DND-41 (cell line): ENCODE results near the gene EMSY.

Source experiments
- ATAC-seq: fragments of 200-7000 bp; cut with Tn5 transposase; 3 replicates; pipeline ENCODE4 v1.9.1; 2021; ENCODE audit warnings: low read depth; ENCODE audit not compliant: insufficient read depth
- DNase-seq: peaks from one replicate; pipeline ENCODE4 v3.0.0-alpha.2; 2020
- H2AFZ ChIP-seq: 2 replicates; pipeline ENCODE4 v1.6.0; 2012; ENCODE audit warnings: low read depth, low read length
- H3K27ac ChIP-seq: 2 replicates; pipeline ENCODE4 v1.5.1; 2012; ENCODE audit warnings: low read length, inconsistent platforms
- H3K27me3 ChIP-seq: fragments of 200-600 bp; sonication (generic); 2 replicates; pipeline ENCODE4 v1.6.0; 2012; ENCODE audit warnings: low read length, mild to moderate bottlenecking, inconsistent platforms; ENCODE audit not compliant: insufficient read depth, poor library complexity
- H3K36me3 ChIP-seq: 2 replicates; pipeline ENCODE4 v1.5.1; 2012; ENCODE audit warnings: low read length, inconsistent platforms; ENCODE audit not compliant: insufficient read depth
- H3K4me1 ChIP-seq: 2 replicates; pipeline ENCODE4 v1.5.1; 2012; ENCODE audit warnings: mild to moderate bottlenecking, low read length; ENCODE audit not compliant: insufficient read depth
- H3K4me2 ChIP-seq: 2 replicates; pipeline ENCODE4 v1.6.0; 2012; ENCODE audit warnings: mild to moderate bottlenecking, moderate library complexity, low read length, inconsistent platforms; ENCODE audit not compliant: insufficient read depth
- H3K4me3 ChIP-seq, 2 experiments: fragments of 200-600 bp in 1 of 2; shearing (Covaris generic) in 1 of 2; 2 replicates each; pipeline ENCODE4 v1.5.1; 2012 to 2016; ENCODE audit warnings: inconsistent platforms in 2 of 2, low read length in 2 of 2, mild to moderate bottlenecking in 2 of 2, low read depth in 1 of 2, moderate library complexity in 1 of 2
- H3K79me2 ChIP-seq: 2 replicates; pipeline ENCODE4 v1.6.0; 2012; ENCODE audit warnings: low read length, inconsistent platforms; ENCODE audit not compliant: insufficient read depth
- H3K9ac ChIP-seq: 2 replicates; pipeline ENCODE4 v1.6.0; 2012; ENCODE audit warnings: low read depth, mild to moderate bottlenecking, inconsistent platforms, low read length, moderate library complexity
- H3K9me3 ChIP-seq: 2 replicates; pipeline ENCODE4 v1.5.1; 2012; ENCODE audit warnings: low read length, moderate library complexity, mild to moderate bottlenecking, inconsistent platforms; ENCODE audit not compliant: insufficient read depth, severe bottlenecking
- H4K20me1 ChIP-seq: 2 replicates; pipeline ENCODE4 v1.6.0; 2012; ENCODE audit warnings: low read length; ENCODE audit not compliant: insufficient read depth
- CTCF ChIP-seq: IDR thresholded peaks from 2 replicates; pipeline ENCODE4 v1.5.1; 2012; ENCODE audit warnings: borderline replicate concordance, low read length, moderate library complexity, mild to moderate bottlenecking; ENCODE audit not compliant: poor library complexity, severe bottlenecking; ENCODE audit errors: extremely low read depth
- EZH2 ChIP-seq: IDR thresholded peaks from 3 replicates; pipeline ENCODE4 v1.6.1; 2012; ENCODE audit warnings: borderline replicate concordance, low read depth, mild to moderate bottlenecking, moderate library complexity, low read length, inconsistent platforms; ENCODE audit not compliant: severe bottlenecking

EMSY gene

GRCh38 chr11:76515494-76515893 lies 70.7 kb downstream of the EMSY start:
- TF ChIP-seq EZH2 (no peak), CTCF (no peak)
- ATAC-seq (no peak), DNase-seq (no peak)
- H3K4me1 ChIP-seq: no peaks in the 10 kb centered on the region
- no peaks in the 10 kb centered on the region for H3K79me2 ChIP-seq
- no peaks in the 10 kb centered on the region for H3K9me3 ChIP-seq
- no peak overlapping the region for H3K9ac ChIP-seq
- no peaks in the 10 kb centered on the region for H4K20me1 ChIP-seq
- no peaks in the 10 kb centered on the region for H3K27me3 ChIP-seq
- peaks cover 60% of the 10 kb centered on the region for H3K36me3 ChIP-seq
- H2AFZ ChIP-seq: no peak overlapping the region
- H3K4me2 ChIP-seq: no peak overlapping the region
- H3K27ac ChIP-seq: no peak overlapping the region
- no peak overlapping the region for H3K4me3 ChIP-seq

GRCh38 chr11:76523147-76523546 lies 78.3 kb downstream of the EMSY start:
- H3K4me1 ChIP-seq: no peaks in the 10 kb centered on the region
- H3K4me2 ChIP-seq: no peak overlapping the region
- H3K79me2 ChIP-seq: no peaks in the 10 kb centered on the region
- H3K9ac ChIP-seq: no peak overlapping the region
- TF ChIP-seq CTCF (no peak), EZH2 (no peak)
- no peaks in the 10 kb centered on the region for H3K27me3 ChIP-seq
- H3K9me3 ChIP-seq: no peaks in the 10 kb centered on the region
- no peak overlapping the region for H3K27ac ChIP-seq
- H3K4me3 ChIP-seq: no peak overlapping the region
- H4K20me1 ChIP-seq: no peaks in the 10 kb centered on the region
- DNase-seq (no peak), ATAC-seq (no peak)
- H2AFZ ChIP-seq: no peak overlapping the region
- H3K36me3 ChIP-seq: peaks cover 71% of the 10 kb centered on the region

GRCh38 chr11:76523786-76524436 lies 79.1 kb downstream of the EMSY start:
- Histone ChIP-seq H4K20me1 (no peaks in the 10 kb centered on the region), H3K36me3 (peaks cover 76% of the 10 kb centered on the region), H2AFZ (no peak overlapping the region), H3K9me3 (no peaks in the 10 kb centered on the region), H3K4me3 (no peak overlapping the region), H3K9ac (no peak overlapping the region), H3K79me2 (no peaks in the 10 kb centered on the region), H3K27ac (no peak overlapping the region), H3K27me3 (no peaks in the 10 kb centered on the region), H3K4me2 (no peak overlapping the region), H3K4me1 (no peaks in the 10 kb centered on the region)
- DNase-seq (no peak), ATAC-seq (no peak)
- TF ChIP-seq CTCF (no peak), EZH2 (no peak)
